HT1080 (cell line): ENCODE results near the gene TBX4. TPM values are rescaled to one million over a fixed set of nuclear protein-coding genes. Genes with fewer than 3 reads are reported as not detected.

Source experiments
- DNase-seq: peaks from one replicate; pipeline ENCODE4 v3.0.0-alpha.2; 2015; ENCODE audit warnings: low read depth
- total RNA-seq: library from RNA; depleted of rRNA; stranded (reverse); fragments of >200 nt; shearing (Covaris generic); gene quantifications from 2 replicates; pipeline ENCODE4 v1.2.3, GENCODE V29; 2014

The TBX4 gene
- total RNA-seq, 1 experiment from 2014 or later: not detected

DNA sequence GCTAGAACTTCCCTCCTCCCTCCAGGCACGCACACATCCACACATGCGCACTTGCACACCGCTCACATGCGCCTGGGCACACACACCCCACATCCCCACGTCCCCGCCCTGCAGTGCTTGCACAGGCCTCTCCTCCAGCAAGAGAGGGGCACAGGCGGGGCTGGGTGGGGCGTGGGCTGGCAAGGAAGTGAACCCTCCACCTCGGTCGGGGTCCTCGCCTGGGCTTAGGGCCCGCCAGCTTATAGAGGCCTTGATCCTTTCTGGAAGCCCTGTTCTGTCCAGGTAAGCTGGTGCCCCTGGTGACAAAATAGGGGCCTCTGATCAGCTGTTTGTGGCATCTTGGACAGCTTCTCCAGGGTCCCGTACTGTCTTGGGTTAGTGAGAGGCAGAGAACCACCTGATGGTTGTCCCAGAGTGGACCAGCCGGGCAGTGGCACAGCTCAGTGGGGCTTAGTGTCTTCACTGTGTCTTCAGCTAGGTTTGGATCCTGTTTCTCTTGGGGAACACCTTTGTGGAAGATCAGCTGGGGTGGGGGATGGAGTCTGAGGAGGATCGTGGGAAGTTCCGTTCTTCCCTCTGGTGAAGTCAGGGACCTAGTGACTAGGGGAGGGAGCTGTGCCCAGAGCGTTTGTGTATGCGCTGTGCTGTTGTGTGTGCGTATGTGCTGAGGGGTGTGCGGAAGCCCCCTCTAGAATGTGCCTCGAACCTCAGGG lies 12.1 kb downstream of the TBX4 start:
- no peak for DNase-seq

DNA sequence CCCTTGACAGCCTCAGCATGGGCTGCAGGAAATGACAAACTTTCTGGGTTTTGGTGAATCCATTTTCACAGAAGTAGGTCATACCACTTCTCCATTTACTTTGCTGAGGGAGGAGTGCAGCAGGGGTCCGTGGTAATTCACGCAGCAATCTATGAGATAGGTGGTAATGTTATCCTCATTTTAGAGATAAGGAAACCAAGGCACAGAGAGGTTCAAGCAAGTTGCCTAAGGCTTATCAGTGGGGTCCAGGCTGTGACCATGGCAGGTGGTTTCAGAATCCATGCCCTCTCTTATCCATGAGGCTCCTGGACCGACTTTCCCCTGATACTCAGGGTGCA lies 12.6 kb downstream of the TBX4 start:
- no peak for DNase-seq

DNA sequence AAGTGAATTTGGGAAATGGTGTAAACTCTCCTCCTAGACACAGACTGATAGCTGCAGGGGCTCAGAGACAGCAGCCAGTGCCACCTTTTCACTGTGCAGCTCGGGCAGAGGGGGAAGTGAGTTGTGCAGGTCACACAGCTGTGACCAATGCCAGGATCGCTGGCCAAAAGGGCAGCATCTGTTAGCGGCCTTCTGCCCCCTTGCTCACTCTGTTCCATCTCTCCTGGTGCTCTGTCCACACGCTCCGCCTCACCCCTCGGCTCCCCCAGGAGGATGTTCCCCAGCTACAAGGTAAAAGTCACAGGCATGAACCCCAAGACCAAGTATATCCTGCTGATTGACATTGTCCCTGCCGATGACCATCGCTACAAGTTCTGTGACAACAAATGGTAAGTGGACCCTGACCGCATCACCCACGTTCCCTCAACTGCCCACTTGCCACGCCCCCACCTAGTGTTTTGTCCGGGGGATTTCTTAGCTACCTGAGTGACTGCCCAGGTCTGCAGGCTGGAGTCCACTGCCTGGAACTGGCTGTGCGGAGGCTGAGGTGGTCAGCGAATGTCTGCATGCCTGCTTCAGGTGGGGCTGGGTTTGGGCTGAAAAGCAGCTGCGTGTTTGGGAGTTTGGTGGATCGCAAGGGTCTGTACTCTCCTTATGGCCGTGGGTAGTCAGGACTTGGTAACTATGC lies 13.5 kb downstream of the TBX4 start:
- DNase-seq: no peak

DNA sequence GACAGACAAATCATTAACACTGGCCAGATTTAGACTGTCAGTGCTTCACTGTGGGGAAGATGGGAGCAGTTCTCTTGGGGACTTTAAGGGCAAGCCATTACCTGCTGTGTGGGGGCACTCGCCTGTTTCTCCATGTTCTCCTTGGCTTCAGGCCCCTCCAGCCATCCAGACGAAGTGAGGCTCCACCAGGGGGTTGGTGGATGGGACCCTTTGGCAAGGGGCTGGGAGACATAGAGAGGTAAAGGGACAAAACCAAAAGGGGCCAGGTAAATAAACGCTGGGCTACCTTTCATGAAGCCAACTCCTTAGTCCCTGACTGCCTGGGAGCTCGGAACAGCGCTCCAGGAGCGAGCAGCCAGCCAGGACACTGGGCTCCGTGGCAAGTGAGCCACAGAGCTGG lies 14.0 kb downstream of the TBX4 start:
- no peak for DNase-seq

DNA sequence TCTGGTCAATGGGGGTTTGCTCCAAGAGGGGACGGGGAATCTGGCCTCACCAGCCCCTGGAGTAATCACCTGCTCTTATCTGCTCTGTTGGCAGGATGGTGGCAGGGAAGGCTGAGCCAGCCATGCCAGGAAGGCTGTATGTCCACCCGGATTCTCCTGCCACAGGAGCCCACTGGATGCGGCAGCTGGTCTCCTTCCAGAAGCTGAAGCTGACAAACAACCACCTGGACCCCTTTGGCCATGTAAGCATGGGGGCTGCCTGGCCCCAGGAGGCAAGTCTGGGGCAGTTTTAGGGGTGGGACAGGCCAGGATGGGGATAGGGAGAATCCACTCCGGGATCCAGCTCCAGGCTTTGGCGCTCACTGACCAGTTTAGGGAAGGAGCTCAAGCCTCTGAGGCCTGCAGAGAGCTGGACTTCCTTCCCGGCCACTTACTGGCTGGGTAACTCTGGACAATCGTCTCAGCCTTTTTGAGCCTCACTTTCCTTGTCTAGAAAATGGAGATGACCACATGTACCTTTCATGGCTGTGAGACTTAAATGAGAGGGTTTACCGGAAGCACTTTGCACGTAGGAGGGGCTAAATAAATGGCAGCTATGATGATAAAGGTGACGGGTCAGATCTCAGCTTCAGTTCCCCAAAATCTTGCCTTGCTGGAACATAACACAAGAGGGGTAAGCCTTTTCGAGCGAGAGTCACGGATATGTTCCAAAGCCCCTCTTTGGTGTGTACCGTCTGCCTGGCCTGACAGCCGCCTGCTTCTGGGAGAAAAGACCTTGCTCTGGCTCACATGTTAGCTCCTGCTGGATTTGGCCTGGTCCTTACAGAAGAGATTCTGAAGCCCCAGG lies 15.4 kb downstream of the TBX4 start:
- peak; percentile 38 for DNase-seq

DNA sequence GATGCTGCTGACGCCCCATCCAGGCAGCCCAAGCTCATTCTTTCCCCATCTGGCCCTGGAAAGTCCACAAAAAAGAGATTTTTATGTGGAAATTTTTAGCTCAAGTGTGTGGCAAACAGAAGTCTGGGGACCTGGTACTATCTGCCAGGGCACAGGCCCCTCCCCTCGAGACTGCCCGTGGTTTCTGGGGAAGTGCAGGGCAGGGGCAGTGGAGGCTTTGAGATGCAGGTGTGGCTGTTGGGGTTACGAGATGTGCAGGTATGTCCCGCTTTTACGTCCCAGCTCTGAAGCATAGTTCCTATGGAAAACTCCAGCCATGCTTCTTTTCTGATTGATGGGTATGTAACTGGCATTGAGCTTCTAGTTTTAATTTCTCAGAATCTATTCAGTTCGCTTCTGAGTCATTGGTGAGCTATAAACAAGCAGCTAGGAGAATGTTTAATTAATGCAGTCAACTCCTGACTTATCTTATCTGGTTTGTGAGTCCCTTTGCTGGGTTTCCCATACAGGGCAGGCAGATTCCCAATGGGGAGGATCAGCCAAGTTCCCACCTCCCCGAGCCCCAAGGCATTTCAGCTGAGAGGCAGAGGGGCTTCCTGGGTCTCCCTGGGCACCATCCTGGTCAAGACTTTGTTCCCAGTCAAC lies 16.2 kb downstream of the TBX4 start:
- no peak for DNase-seq

DNA sequence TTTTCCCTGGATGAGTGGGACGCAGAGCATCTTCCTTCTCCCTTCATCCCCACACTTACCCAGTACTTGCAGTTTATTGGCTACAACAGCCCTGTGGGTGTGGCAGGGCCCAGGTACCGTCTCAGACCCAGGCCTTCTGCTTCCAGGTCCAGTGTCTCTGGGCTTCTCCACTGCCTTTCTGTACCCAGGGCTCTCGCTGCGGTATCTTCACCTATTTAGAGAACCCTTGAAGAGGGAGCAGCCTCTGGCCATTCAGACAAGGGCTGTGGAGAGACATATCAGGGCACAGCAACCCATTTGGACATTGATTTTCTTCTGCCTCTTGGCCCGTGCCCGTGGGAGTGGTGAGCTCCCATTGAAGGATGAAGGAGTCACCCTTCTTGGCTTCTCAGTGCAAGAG lies 17.3 kb downstream of the TBX4 start:
- no peak for DNase-seq

DNA sequence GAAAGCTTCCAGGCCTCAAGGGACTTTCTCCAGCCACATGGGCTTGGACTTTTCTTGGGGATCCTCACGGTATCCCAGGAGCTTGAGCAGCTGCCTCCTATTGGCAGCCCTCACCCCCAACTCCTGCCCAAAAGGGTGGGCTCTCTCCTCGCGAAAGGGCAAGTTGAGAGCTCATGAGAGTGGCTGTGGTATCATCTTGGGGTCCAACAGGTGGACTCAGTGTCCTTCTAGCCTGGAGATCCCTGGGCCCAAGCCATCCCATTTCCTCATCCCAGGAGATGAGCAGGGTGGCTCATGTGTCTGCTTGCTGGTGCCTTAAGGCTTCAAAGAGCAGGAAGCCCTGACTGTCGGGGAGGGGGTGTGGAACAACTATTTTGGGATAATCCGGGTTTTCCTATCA lies 17.7 kb downstream of the TBX4 start:
- no peak for DNase-seq

DNA sequence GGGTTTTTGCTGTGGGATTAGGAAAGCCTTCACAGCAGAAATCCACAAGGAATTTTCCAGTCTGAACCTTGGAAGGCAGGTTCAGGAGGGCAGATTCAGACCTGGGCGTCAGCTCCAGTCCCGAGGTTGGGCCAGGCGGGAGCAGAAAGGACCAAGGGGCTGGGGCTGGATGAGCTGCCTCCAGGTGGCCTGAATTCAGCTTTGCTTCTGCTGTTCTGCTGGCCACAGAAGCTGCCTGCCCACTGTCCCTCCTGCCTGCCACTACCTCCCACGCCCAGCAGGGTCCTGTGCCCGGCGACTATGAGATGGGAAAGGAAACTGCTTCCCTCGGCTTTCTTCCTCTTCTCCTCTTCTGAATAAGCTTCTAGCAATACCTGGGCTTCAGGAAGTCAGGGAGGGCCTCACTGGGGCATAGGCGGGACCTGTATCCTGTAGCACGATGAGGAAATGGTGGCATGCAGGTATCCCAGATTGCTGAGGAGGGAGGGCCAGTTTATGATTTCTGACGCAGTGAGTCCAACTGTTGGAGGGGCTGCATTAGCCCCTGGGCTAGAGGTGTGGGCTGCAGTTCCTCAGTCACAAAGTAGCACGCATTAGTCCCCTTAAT lies 18.4 kb downstream of the TBX4 start:
- DNase-seq: no peak

DNA sequence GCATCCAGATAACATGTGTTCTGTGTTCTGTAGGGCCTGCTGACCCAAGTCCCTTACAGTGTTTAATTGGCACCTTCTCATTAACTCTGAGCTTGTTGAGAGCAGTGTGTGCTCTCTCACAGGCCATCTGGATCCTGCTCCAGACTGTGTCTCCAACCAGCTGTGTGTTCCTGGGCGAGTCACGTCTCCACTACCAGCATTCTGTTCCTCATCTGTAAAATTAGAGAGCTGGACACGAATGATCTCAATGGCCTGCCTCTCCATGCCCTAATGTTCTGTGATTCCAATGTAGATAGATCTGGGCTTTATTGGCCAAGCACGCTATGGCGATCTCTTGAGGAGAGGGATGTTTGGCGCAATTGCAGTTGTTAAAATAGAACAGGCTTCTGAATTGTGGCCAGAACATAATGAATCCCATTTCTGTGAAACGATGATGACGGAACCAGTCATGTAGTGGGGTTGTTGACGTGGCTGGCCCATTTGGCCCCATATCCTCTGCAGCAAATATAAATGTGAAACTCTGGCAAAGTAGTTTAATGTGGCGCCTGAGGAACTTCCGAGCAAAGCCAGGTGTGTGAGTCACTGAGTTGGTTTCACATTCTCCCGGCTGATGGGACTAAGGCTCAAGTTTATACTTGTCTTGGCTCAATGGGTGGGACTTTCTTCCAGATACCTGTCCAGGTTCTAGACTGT lies 22.2 kb downstream of the TBX4 start:
- DNase-seq: peak; percentile 53

DNA sequence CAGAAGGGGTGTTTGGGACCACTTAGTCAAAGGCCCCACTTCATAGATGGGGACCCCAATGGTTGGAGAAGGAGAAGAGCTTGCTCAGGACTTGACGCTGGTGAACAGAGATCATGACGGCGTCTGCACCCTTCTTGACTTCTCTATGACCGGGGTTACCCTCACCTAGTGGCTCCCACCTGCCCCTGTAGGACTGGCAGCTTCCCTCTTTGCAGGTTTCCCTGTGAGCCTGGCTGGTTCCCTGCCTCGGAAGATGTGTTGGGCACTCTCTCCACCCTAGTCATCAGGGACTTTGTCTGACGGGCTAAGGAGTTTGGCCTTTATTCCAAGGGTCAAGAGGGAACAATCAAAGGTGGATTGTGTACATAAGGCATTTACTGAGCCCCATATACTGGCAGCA lies 22.7 kb downstream of the TBX4 start:
- no peak for DNase-seq

DNA sequence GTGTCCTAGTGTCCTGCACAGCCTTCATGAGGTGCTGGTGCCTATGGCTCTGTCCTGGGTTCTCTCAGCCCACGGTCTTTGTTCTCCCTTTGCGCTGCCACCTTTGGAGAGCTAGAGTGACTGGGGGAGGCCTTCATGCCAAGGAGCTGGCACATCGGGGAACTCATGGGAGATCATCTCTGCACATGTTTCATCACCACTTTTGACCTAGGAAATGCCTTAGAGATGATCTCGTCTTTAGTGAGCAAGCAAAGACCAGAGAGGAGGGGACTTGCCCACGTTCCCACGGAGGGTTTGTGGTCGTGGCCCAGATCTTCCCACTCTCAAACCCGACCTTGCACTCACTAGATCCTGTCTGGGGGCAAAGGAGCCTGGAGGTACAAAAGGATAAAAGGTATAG lies 23.5 kb downstream of the TBX4 start:
- peak; percentile 14 for DNase-seq

DNA sequence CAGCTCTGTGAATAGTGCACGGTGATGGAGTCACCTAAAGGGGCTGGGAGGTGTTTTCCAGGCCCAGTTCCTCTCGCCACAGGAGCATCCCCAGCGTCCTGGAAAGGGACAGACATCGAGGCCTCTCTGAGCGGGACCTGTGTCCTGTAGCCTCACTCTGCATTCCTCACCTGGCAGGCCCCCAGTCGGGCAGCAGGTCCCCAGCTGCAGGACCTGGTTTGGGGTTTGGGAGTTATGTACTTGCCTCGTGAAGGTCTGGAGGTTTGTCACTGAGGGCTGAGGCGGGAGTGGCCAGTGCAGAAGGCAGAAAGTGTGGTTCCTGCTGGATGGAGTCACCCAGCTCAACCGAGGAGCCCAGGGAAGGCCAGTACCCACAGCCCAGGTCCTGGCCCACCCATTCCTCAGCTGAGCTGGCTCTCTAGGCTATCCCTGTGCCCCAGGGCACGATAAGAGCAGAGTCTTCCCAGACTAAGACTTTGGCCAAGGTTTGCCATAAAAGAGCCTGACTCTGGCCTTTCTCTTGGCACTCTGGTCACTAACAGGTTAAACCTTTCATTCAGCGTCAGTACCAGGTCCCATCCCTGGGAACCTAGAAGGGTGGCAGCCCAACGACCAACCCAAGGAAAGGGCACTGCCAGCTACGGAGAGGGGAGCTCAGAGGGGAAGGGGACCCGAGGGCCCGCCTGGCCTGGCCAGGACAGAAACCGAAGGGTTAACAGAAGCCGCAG lies 24.4 kb downstream of the TBX4 start:
- DNase-seq: no peak

DNA sequence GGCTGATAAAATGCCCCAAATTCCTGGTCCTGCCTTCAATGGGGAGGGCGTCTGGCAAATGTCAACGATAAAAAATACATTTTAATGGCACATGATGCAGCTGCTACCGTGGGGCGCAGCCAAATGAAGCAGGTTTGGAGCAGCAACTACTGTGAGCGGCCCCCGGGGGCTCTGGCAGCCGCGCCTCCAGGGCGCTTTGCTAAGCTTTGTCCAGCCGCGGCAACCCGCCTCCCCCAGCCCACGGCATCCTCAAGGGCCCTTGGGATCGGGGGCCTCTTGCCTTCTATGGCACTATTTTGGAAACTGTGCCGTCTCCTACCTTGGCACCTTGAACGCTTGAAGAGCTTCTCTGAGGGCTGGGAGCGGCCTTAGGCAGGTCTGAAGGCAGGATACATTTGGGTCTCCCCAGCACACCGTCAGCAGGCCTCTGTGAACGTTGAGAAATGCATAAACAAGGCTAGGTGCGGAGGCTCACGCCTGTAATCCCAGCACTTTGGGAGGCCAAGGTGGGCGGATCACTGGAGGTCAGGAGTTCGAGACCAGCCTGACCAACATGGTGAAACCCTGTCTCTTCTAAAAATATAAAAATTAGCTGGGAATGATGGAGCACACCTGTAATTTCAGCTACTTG lies 25.1 kb downstream of the TBX4 start:
- DNase-seq: no peak

DNA sequence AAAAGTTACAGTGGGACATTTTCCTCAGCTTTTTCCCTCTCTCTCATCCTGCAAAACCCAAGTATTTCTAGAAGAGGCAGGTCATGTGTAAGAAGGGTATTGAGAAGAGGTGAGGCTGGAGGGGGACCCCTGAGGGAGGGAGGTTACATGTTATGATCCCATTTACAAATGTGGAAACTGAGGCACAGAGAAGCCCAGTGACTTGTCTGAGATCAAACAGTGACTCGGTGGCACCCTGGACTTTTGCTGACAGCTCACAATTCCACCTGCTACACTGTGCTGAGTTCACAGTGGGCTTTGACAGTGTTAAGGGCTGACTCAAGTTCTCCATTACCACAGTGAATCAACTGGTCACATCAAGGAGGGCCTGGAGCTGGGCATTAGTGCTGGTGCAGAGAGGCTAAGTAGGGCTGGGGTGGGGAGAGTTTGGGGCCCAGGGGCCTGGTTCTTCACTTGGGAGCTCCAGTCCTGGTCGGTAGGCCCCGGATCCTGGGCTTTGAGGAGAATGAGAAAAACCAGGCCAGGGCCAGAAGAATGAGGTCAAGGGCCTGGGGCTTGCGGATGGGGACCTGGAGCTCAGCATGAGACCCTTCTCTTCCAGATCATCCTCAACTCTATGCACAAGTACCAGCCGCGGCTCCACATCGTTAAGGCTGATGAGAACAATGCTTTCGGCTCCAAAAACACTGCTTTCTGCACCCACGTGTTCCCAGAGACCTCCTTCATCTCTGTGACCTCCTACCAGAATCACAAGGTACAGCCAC lies 26.0 kb downstream of the TBX4 start:
- DNase-seq: no peak

DNA sequence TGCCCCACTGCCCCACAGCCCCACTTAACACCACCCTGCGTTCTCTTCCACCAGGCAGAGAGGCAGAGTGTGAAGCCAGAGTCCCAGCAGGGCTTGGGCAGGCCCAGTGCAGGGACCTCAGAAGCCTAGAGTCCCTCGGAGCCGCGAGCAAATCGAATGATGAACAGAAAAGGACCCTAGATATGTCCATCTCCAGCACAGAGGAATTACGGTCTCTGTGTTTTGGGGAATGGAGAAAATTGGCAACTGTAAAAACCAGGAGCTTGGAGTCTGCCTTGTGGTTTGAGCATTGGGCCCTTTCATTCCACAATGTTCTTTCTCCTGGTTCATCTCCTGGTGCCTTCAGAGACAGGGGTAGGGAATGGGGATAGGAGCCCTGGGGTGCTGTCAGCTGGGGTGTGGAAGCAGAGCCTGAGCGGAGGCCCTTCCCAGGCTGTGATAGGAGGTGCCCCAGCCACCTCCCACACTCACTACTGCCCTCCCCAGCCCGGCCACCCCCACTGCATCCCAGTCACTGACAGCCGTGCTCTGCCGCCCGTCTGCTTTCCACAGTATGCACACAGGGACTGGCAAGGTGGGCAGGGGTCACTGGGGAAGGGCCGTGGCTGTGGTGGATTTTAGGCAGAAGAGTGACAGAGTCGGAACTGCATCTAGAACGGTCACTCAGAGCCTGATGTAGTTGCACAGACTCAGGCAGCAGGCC lies 26.7 kb downstream of the TBX4 start:
- no peak for DNase-seq

DNA sequence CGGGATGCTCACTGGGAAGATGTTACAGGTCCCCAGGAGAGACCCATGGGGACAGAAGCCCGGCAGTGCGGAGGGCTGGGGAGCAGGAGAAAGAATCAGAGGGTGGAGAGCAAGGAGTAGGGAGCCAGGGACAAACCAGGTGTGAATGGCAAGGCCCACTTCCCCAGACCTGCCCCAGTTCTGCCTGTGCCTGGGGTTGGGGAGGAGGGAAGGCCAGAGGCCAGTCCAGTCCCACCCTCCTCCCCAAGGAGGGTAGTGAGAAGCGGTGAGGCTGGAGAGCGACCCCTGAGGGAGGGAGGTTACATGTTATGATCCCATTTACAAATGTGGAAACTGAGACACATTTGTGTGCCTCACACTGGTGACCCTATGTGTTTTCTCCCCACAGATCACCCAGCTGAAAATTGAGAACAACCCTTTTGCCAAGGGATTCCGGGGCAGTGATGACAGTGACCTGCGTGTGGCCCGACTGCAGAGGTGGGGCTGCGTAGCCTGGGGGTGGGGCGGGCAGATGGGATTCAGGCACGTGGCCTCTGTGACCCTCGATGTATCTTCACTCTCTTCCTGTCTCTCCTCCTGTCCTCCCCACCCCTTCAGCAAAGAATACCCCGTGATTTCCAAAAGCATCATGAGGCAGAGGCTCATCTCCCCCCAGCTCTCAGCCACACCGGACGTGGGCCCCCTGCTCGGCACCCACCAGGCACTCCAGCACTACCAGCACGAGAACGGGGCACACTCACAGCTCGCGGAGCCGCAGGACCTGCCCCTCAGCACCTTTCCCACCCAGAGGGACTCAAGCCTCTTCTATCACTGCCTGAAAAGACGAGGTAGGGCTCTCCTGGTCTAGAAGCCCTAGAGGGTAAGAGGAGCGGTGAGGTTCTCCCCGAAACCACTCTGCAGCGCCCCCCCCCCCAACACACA lies 27.5 kb downstream of the TBX4 start:
- no peak for DNase-seq
